OCI-LY1 (cell line): ENCODE data around the gene H6PD.

ENCODE experiments used
- EZH2 ChIP-seq: fragments of 200-600 bp; sonication (generic), shearing (Covaris generic); IDR thresholded peaks from 2 replicates; pipeline ENCODE4 v1.8.0; 2017; ENCODE audit warnings: borderline replicate concordance, mixed run types, mild to moderate bottlenecking, antibody characterized with exemption, low read length, moderate library complexity, mixed read lengths
- TF ChIP-seq, protein P1 (sequence below): fragments of 200-600 bp; sonication (generic), shearing (Covaris generic); IDR thresholded peaks from 2 replicates; pipeline ENCODE4 v1.5.1; 2017; ENCODE audit warnings: mild to moderate bottlenecking, antibody characterized with exemption, low read length, moderate library complexity, mixed read lengths

DNA sequence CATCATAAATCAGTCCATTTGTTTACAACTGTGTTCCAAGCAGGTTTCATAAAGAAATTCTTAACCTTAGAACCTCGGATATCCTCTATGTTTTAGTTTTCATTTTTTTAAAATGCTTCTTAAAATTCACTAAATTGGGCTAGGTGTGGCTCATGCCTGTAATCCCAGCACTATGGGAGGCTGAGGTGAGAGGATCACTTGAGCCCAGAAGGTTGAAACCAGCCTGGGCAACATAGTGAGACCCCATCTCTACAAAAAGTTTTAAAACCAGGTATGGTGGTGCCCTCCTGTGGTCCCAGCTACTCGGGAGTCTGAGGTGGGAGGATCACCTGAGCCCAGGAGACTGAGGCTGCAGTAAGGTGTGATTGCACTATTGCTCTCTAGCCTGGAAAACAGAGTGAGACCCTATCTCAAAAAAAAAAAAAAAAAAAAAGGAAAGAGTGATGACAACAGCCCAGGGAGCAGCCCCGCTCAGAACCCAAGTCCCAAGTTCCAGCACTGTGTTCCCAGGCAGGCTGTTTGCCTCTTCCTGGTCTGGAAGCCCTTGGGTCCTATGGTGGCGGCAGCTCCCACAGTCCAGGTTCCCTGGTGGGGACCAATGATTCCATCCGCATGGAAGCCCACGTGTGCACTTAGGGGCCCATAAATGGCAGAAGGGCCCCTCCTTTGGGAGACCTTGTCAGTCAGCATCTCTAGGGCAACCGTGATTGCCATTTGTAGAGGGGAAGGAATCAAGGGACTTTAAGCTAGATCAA lies 33.4 kb downstream of the H6PD start:
- TF ChIP-seq, protein P1, sequence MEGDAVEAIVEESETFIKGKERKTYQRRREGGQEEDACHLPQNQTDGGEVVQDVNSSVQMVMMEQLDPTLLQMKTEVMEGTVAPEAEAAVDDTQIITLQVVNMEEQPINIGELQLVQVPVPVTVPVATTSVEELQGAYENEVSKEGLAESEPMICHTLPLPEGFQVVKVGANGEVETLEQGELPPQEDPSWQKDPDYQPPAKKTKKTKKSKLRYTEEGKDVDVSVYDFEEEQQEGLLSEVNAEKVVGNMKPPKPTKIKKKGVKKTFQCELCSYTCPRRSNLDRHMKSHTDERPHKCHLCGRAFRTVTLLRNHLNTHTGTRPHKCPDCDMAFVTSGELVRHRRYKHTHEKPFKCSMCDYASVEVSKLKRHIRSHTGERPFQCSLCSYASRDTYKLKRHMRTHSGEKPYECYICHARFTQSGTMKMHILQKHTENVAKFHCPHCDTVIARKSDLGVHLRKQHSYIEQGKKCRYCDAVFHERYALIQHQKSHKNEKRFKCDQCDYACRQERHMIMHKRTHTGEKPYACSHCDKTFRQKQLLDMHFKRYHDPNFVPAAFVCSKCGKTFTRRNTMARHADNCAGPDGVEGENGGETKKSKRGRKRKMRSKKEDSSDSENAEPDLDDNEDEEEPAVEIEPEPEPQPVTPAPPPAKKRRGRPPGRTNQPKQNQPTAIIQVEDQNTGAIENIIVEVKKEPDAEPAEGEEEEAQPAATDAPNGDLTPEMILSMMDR, result no peak
- no peak for TF ChIP-seq EZH2
